ENCODE measurements around the gene C1QTNF12.
A peak's percentile ranks its signal among the peaks of the same experiment; 100 is the strongest.

The C1QTNF12 gene

DNA sequence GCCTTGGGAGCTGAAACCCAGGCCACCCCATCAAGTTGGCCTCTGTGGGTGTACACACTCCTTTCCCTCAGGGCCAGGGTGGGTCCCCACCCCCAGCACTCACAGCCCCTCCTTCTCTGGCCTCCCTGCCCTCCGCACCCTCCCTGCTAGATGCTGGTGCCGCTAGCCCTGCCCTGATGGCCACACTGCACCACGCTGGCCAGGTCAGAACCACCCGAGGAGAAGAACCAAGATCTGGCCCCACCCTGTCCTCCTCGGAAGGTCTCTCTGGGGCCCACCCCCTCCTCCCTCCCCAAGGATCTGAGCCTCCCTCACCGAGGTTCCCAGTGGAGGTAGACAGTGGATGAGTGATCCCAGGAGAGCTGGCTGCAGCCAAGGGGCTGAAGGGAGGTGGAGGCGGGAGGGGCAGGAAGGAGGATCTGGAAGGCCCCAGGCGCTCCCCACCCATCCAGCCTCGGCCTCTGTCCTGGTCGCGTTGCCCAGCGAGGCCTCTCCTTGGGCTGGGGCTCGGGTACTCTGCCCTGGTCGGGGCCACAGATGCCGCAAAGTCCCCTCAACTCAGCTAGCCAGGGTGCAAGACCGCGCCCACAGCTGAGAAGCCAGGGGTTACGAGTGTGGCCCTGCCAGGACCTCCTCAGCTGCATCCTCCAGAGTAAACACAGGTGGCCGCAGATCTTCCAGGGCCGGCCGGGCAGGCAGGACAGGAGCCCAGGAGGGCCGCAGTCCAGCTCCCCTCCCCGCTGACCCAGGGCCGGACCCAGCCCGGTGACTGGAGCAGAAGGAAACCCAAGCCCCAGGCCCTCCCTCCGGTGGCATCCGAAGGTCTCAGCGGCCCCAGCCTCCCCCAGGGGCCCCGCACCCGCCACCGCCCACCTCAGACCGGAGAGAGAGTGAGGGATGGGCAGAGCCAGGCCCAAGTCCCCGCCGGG lies 9.3 kb downstream of the C1QTNF12 start:
- TF ChIP-seq Cebpa-rat (IDR thresholded peaks at IDR 0.05): no peak
- Histone ChIP-seq H3K4me2 (peak overlapping the region; percentile 99), H3K27ac (peak overlapping the region; percentile 61)

DNA sequence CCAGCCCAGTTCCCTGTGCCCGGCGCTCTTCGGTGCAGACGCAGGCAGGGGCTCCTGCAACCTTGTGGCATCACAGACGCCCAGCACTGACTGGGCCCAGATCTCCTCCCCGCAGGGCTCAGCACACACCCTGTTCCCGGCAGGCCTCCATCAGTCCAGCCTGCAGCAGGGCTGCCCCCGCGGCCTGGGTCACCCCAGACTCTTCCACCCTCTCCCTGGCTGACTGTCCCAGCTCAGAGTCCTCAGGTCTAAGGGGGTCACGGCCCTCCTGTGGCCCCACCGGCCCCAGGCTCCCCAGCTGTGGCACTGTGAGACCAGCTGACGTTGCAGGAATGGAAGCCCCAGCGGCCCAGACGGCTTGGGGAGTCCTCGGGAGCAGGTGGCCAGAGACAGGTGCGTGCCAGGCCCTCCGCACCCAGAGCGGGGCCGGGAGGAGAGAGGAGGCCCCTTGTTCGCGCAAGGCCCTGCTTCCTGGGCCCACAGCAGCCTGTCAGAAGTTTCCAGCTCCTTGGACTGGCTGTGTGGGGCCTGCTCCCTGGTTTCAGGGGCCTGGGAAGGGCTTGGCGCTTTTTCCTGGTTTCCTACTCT lies 10.3 kb downstream of the C1QTNF12 start:
- peaks cover 26% of the 10 kb centered on the region for H3K36me3 ChIP-seq

More for the DNA sequence above, 9.3 kb downstream of the C1QTNF12 start:
- Histone ChIP-seq H3K4me3 (peak overlapping the region; percentile 7), H3K9me3 (no peaks in the 10 kb centered on the region), H3K9ac (peak overlapping the region; percentile 70), H3K27me3 (0 out of 2 replicates have a peak, but pooled peaks cover 7% of the 10 kb centered on the region), H4K20me1 (peaks cover 71% of the 10 kb centered on the region), H3K4me1 (peaks cover 98% of the 10 kb centered on the region), H3K36me3 (peaks cover 26% of the 10 kb centered on the region)

DNA sequence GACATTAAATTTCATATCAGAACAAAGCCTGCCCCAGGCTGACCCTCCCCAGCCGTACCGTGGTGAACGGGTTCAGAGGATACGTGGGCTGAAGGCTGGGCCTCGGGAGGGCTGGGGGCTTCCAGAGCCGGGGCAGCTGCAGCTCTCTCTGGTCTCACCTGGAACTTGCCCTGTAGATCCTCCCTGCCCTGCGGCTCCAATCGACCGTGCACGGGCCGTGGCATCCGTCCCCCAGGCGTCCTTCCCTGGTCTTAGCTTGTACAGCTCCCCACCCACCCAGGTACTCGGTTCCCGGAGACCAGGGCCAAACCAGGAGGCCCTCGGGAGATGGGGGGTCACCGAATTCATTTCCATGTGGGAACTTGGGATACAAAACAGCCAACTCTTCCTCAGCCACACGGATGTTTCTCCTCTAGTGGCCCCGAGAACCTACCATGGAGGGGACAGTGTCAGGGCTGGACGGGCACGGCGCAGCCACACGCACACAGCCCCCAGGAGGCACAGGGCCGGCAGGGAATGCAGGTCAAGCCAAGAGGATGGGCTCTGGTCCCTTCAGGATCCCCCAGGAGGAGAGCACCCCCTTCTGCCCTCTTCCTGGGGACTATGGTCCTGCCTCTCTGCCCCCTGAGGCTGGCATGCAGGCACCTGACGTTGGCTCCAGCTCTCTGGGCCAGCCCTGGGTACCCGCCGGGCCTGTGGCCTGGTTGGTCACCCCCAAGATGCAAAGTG lies 11.3 kb downstream of the C1QTNF12 start:
- no peaks in the 10 kb centered on the region for H3K9me3 ChIP-seq
- peaks cover 26% of the 10 kb centered on the region for H3K36me3 ChIP-seq
- H3K27ac ChIP-seq: no peak overlapping the region
- H3K4me2 ChIP-seq: peak overlapping the region; percentile 99
- H3K27me3 ChIP-seq: 0 out of 2 replicates have a peak, but pooled peaks cover 7% of the 10 kb centered on the region
- H4K20me1 ChIP-seq: peaks cover 67% of the 10 kb centered on the region
- H3K4me1 ChIP-seq: peaks cover 89% of the 10 kb centered on the region
- H3K4me3 ChIP-seq: no peak overlapping the region
- 0 out of 2 replicates have a peak overlapping the region, but pooled peaks have one; percentile 70 for H3K9ac ChIP-seq
- TF ChIP-seq Cebpa-rat (IDR thresholded peaks at IDR 0.05): no peak

More for the DNA sequence above, 10.3 kb downstream of the C1QTNF12 start:
- H3K9ac ChIP-seq: peak overlapping the region; percentile 70
- H3K4me2 ChIP-seq: peak overlapping the region; percentile 99
- peaks cover 62% of the 10 kb centered on the region for H4K20me1 ChIP-seq
- peaks cover 89% of the 10 kb centered on the region for H3K4me1 ChIP-seq
- H3K27ac ChIP-seq: peak overlapping the region; percentile 61
- H3K9me3 ChIP-seq: no peaks in the 10 kb centered on the region
- H3K27me3 ChIP-seq: 0 out of 2 replicates have a peak, but pooled peaks cover 7% of the 10 kb centered on the region
- TF ChIP-seq Cebpa-rat (IDR thresholded peaks at IDR 0.05): no peak
- peak overlapping the region; percentile 7; the same call in 1 of the 2 replicates for H3K4me3 ChIP-seq

DNA sequence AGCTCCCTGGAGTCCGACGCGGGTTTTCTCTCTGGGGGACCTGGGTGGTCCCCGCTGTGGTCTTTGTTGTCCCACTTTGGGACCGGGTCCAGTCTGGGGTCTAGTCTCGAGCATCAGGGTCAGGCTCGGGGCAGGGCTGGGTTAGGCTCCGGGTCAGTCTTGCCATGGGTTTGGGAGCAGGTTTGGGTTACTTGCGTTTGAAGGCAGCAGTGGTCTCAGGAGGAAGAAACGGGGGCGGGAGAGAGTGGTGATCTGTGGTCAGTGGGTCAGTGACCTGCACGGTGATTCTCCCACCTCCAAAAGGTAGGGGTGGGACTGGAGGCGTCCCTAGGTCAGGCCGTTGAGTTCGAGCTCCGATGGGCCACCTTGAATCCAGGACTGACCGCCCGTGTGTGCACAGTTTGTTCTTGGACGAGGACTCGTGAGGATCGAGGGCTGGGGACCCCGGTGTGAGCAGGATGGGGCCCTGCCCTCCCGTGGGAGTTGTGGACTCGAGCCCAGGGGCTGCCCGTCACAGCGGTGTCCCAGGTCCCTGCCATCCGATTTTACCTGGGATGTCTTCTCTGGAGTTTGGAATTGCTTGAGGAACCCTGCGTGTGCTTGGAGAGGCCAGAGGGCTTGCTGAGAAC lies 12.2 kb downstream of the C1QTNF12 start:
- Histone ChIP-seq H3K9me3 (no peaks in the 10 kb centered on the region), H3K9ac (peak overlapping the region; percentile 87; the same call in 1 of the 2 replicates), H3K4me2 (peak overlapping the region; percentile 99), H4K20me1 (peaks cover 76% of the 10 kb centered on the region), H3K36me3 (peaks cover 34% of the 10 kb centered on the region), H3K4me3 (0 out of 2 replicates have a peak overlapping the region, but pooled peaks have one; percentile 86), H3K27ac (0 out of 2 replicates have a peak overlapping the region, but pooled peaks have one; percentile 93), H3K4me1 (peaks cover 89% of the 10 kb centered on the region), H3K27me3 (0 out of 2 replicates have a peak, but pooled peaks cover 7% of the 10 kb centered on the region)
- no peak for TF ChIP-seq Cebpa-rat (IDR thresholded peaks at IDR 0.05)

DNA sequence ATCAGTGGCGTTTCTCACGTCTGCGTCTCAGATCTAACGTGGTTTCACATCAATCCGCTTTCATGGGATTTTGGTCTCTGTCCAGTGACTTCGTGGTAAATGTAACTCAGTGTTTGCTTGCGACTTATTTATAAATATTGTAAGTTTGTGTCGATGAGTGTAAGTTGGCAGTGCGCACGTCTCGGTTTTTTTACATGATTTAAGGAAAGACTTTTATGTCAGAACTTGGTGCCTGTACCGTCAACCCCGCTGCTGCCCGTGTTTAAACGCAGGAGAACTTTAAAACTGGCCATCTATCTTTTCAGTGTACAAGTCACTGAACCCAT lies 13.0 kb downstream of the C1QTNF12 start:
- H3K4me2 ChIP-seq: peak overlapping the region; percentile 99
- H3K4me3 ChIP-seq: peak overlapping the region; percentile 86
- H3K4me1 ChIP-seq: peaks cover 84% of the 10 kb centered on the region
- H3K9me3 ChIP-seq: no peaks in the 10 kb centered on the region
- 0 out of 2 replicates have a peak, but pooled peaks cover 6% of the 10 kb centered on the region for H3K27me3 ChIP-seq
- H4K20me1 ChIP-seq: peaks cover 83% of the 10 kb centered on the region
- no peak for TF ChIP-seq Cebpa-rat (IDR thresholded peaks at IDR 0.05)
- peak overlapping the region; percentile 87 for H3K9ac ChIP-seq
- H3K36me3 ChIP-seq: peaks cover 42% of the 10 kb centered on the region
- H3K27ac ChIP-seq: peak overlapping the region; percentile 93

DNA sequence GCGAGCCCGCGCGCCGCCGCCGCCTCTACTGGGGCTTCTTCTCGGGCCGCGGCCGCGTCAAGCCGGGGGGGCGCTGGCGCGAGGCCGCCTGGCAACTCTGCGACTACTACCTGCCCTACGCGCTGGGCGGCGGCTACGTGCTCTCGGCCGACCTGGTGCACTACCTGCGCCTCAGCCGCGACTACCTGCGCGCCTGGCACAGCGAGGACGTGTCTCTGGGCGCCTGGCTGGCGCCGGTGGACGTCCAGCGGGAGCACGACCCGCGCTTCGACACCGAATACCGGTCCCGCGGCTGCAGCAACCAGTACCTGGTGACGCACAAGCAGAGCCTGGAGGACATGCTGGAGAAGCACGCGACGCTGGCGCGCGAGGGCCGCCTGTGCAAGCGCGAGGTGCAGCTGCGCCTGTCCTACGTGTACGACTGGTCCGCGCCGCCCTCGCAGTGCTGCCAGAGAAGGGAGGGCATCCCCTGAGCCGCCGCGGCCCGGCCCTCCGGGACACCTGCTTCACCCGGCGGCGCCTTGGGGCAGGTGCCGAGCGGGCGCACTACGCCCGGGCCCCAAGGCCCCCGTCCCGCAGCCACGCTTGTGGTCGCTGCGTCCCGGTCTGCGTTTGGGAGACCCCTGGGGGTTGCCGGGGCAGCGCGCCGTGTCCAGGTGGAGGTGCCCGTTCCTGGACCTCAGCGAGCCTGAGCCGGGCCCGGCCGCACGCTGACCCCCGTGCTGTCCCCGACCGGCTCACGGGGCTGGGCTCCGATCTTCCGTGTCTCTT lies 13.5 kb downstream of the C1QTNF12 start:
- TF ChIP-seq Cebpa-rat (IDR thresholded peaks at IDR 0.05): no peak
- Histone ChIP-seq H3K27me3 (0 out of 2 replicates have a peak, but pooled peaks cover 2% of the 10 kb centered on the region), H4K20me1 (peaks cover 86% of the 10 kb centered on the region), H3K27ac (peak overlapping the region; percentile 93), H3K4me3 (peak overlapping the region; percentile 86), H3K9ac (peak overlapping the region; percentile 87), H3K36me3 (peaks cover 48% of the 10 kb centered on the region), H3K9me3 (no peaks in the 10 kb centered on the region), H3K4me1 (peaks cover 78% of the 10 kb centered on the region), H3K4me2 (peak overlapping the region; percentile 99)

DNA sequence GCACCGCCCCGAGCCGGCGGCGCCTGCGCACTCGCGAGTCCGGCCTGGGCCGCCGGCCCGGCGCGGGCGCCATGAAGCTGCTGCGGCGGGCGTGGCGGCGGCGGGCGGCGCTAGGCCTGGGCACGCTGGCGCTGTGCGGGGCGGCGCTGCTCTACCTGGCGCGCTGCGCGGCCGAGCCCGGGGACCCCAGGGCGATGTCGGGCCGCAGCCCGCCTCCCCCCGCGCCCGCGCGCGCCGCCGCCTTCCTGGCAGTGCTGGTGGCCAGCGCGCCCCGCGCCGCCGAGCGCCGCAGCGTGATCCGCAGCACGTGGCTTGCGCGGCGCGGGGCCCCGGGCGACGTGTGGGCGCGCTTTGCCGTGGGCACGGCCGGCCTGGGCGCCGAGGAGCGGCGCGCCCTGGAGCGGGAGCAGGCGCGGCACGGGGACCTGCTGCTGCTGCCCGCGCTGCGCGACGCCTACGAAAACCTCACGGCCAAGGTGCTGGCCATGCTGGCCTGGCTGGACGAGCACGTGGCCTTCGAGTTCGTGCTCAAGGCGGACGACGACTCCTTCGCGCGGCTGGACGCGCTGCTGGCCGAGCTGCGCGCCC lies 14.2 kb downstream of the C1QTNF12 start, which contains the start of gene B3GALT6:
B3GALT6 (plus strand) TSS at position 30 of the 588 bp plus-strand sequence; CDS start at position 72, 42 bp downstream.
- Histone ChIP-seq H3K27me3 (0 out of 2 replicates have a peak, but pooled peaks cover 2% of the 10 kb centered on the region), H3K36me3 (peaks cover 54% of the 10 kb centered on the region), H3K27ac (peak within 1 kb of the TSS; percentile 94), H3K4me3 (peak within 1 kb of the TSS; percentile 86), H3K9ac (peak within 1 kb of the TSS; percentile 97), H3K4me2 (peak within 1 kb of the TSS; percentile 99), H4K20me1 (peaks cover 86% of the 10 kb centered on the region), H3K4me1 (peaks cover 71% of the 10 kb centered on the region), H3K9me3 (no peaks in the 10 kb centered on the region)
- TF ChIP-seq Cebpa-rat (IDR thresholded peaks at IDR 0.05): no peak
